ENCODE measurements around the gene QRICH1. TPM values are rescaled to one million over a fixed set of nuclear protein-coding genes. Genes with fewer than 3 reads are reported as not detected.
"Not testable (repeated sequence)": the region's sequence is repeated elsewhere in the genome, so short reads cannot be mapped to it uniquely, and the experiment has no call there.

Gene QRICH1
- polyA plus RNA-seq, 3 donors, result 9.3 to 150 (median 16.1) TPM

DNA sequence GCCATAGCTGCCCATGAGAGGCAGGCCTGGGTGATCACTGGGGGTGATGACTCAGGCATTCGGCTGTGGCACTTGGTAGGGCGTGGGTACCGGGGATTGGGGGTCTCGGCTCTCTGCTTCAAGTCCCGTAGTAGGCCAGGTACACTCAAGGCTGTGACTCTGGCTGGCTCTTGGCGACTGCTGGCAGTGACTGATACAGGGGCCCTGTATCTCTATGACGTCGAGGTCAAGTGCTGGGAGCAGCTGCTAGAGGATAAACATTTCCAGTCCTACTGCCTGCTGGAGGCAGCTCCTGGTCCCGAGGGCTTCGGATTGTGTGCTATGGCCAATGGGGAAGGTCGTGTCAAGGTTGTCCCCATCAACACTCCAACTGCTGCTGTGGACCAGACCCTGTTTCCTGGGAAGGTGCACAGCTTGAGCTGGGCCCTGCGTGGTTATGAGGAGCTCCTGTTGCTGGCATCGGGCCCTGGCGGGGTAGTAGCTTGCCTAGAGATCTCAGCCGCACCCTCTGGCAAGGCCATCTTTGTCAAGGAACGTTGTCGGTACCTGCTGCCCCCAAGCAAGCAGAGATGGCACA, 81.3 kb downstream of the QRICH1 start:
- intact Hi-C loops (cut with micrococcal nuclease), result no loop called here

GRCh38 chr3:49009396-49009795, 84.5 kb downstream of the QRICH1 start:
- H3K9ac ChIP-seq (ENCODE audit: insufficient read depth, low read length, poor library complexity, severe bottlenecking), result no peak overlapping the region
- H3K27me3 ChIP-seq (ENCODE audit: control insufficient read depth in 2 of 2, insufficient read depth in 2 of 2, low read length in 2 of 2), result no peaks in the 10 kb centered on the region
- H3K4me3 ChIP-seq (replicated peaks in 1 of 3; ENCODE audit: low read depth in 2 of 3, low read length in 3 of 3), result no peak overlapping the region
- Mint-ChIP-seq H3K9me3 (no peaks in the 10 kb centered on the region), H3K4me1 (peaks cover 23% of the 10 kb centered on the region), H3K27me3 (ENCODE audit: low read depth in 3 of 3) (peaks cover 0 to 1% (median 0%) of the 10 kb centered on the region in 3 donors), H3K4me3 (no peak overlapping the region), H3K36me3 (peaks cover 11 to 39% of the 10 kb centered on the region in 2 donors), H3K27ac (no peak overlapping the region)
- H3K4me2 ChIP-seq (replicated peaks; ENCODE audit: extremely low read depth, low read length, poor library complexity, severe bottlenecking), result no peak overlapping the region
- H3K9me3 ChIP-seq (replicated peaks in 1 of 2; ENCODE audit: control insufficient read depth in 1 of 2, insufficient read depth in 1 of 2, low read length in 2 of 2), result no peaks in the 10 kb centered on the region
- intact Hi-C loops (cut with micrococcal nuclease), result no loop called here
- 50% methylated on average over 1 of the region's 3 CpGs for WGBS (ENCODE audit: insufficient coverage)
- H3K79me2 ChIP-seq (ENCODE audit: insufficient read depth, low read length), result peaks cover 44% of the 10 kb centered on the region
- no peak overlapping the region for H3K27ac ChIP-seq (ENCODE audit: low read depth in 1 of 2, low read length in 2 of 2)
- peaks cover 23 to 32% of the 10 kb centered on the region in 2 donors for H3K36me3 ChIP-seq (replicated peaks in 1 of 2; ENCODE audit: control insufficient read depth in 1 of 2, insufficient read depth in 2 of 2, low read length in 2 of 2)
- peaks cover 20 to 34% of the 10 kb centered on the region in 2 donors for H3K4me1 ChIP-seq (ENCODE audit: control insufficient read depth in 1 of 2, insufficient read depth in 2 of 2, low read length in 2 of 2)
- no peak for DNase-seq
- no peak for TF ChIP-seq CTCF (IDR thresholded peaks at IDR 0.05)
- no peak overlapping the region for H2AFZ ChIP-seq (ENCODE audit: insufficient read depth, low read depth, low read length, poor library complexity, severe bottlenecking)
- H4K20me1 ChIP-seq (ENCODE audit: insufficient read depth, low read length), result peaks cover 40% of the 10 kb centered on the region

More for the DNA sequence above, 81.3 kb downstream of the QRICH1 start:
- TF ChIP-seq CTCF (IDR thresholded peaks at IDR 0.05), result no peak
- H4K20me1 ChIP-seq (ENCODE audit: insufficient read depth, low read length), result peaks cover 52% of the 10 kb centered on the region
- H3K36me3 Mint-ChIP-seq, result peaks cover 28 to 59% of the 10 kb centered on the region in 2 donors
- peaks cover 0 to 1% (median 0%) of the 10 kb centered on the region in 3 donors for H3K27me3 Mint-ChIP-seq (ENCODE audit: low read depth in 3 of 3)
- peaks cover 41 to 55% of the 10 kb centered on the region in 2 donors for H3K36me3 ChIP-seq (replicated peaks in 1 of 2; ENCODE audit: control insufficient read depth in 1 of 2, insufficient read depth in 2 of 2, low read length in 2 of 2)
- no peak overlapping the region for H3K4me2 ChIP-seq (replicated peaks; ENCODE audit: extremely low read depth, low read length, poor library complexity, severe bottlenecking)
- no peak overlapping the region for H3K4me3 ChIP-seq (replicated peaks in 1 of 3; ENCODE audit: low read depth in 2 of 3, low read length in 3 of 3)
- no peak for DNase-seq
- H3K27me3 ChIP-seq (ENCODE audit: control insufficient read depth in 2 of 2, insufficient read depth in 2 of 2, low read length in 2 of 2), result no peaks in the 10 kb centered on the region
- peaks cover 14 to 23% of the 10 kb centered on the region in 2 donors for H3K4me1 ChIP-seq (ENCODE audit: control insufficient read depth in 1 of 2, insufficient read depth in 2 of 2, low read length in 2 of 2)
- no peak overlapping the region for H3K9ac ChIP-seq (ENCODE audit: insufficient read depth, low read length, poor library complexity, severe bottlenecking)
- H3K4me1 Mint-ChIP-seq, result peaks cover 18% of the 10 kb centered on the region
- H3K4me3 Mint-ChIP-seq, result no peak overlapping the region
- H3K27ac Mint-ChIP-seq, result peak overlapping the region in 1 of 7 donors; percentile 16
- 98% methylated on average over 14 of the region's 17 CpGs for WGBS (ENCODE audit: insufficient coverage)
- no peaks in the 10 kb centered on the region for H3K9me3 Mint-ChIP-seq
- no peak overlapping the region for H2AFZ ChIP-seq (ENCODE audit: insufficient read depth, low read depth, low read length, poor library complexity, severe bottlenecking)
- H3K27ac ChIP-seq (ENCODE audit: low read depth in 1 of 2, low read length in 2 of 2), result no peak overlapping the region
- H3K9me3 ChIP-seq (replicated peaks in 1 of 2; ENCODE audit: control insufficient read depth in 1 of 2, insufficient read depth in 1 of 2, low read length in 2 of 2), result no peaks in the 10 kb centered on the region
- H3K79me2 ChIP-seq (ENCODE audit: insufficient read depth, low read length), result peaks cover 44% of the 10 kb centered on the region

- H3K9ac ChIP-seq (ENCODE audit: insufficient read depth, low read length, poor library complexity, severe bottlenecking); H3K27me3 ChIP-seq (ENCODE audit: control insufficient read depth in 2 of 2, insufficient read depth in 2 of 2, low read length in 2 of 2); DNase-seq; H3K9me3 ChIP-seq (replicated peaks in 1 of 2; ENCODE audit: control insufficient read depth in 1 of 2, insufficient read depth in 1 of 2, low read length in 2 of 2); H3K9me3 Mint-ChIP-seq; H3K27me3 Mint-ChIP-seq (ENCODE audit: low read depth in 3 of 3); H2AFZ ChIP-seq (ENCODE audit: insufficient read depth, low read depth, low read length, poor library complexity, severe bottlenecking): not testable (repeated sequence)
- intact Hi-C loops (cut with micrococcal nuclease), result loop anchor here in 1 of 2 donors (1.0 kb wide), 1 partner anchor 12 kb away; no protein-coding TSS in a partner anchor
- Mint-ChIP-seq H3K36me3 (peaks cover 9 to 35% of the 10 kb centered on the region in 2 donors), H3K4me1 (peaks cover 23% of the 10 kb centered on the region), H3K27ac (peak overlapping the region; percentile 81 to 99 (median 94)), H3K4me3 (peak overlapping the region; percentile 95 to 98)
- 71% methylated on average over 1 of the region's 5 CpGs for WGBS (ENCODE audit: insufficient coverage)
- H3K4me2 ChIP-seq (replicated peaks; ENCODE audit: extremely low read depth, low read length, poor library complexity, severe bottlenecking), result peak overlapping the region; percentile 93
- H3K36me3 ChIP-seq (replicated peaks in 1 of 2; ENCODE audit: control insufficient read depth in 1 of 2, insufficient read depth in 2 of 2, low read length in 2 of 2), result peaks cover 19 to 24% of the 10 kb centered on the region in 2 donors
- peak overlapping the region in 1 of 2 donors; percentile 48 for H3K27ac ChIP-seq (ENCODE audit: low read depth in 1 of 2, low read length in 2 of 2)
- H3K79me2 ChIP-seq (ENCODE audit: insufficient read depth, low read length), result peaks cover 44% of the 10 kb centered on the region
- H3K4me1 ChIP-seq (ENCODE audit: control insufficient read depth in 1 of 2, insufficient read depth in 2 of 2, low read length in 2 of 2), result peaks cover 20 to 34% of the 10 kb centered on the region in 2 donors
- H3K4me3 ChIP-seq (replicated peaks in 1 of 3; ENCODE audit: low read depth in 2 of 3, low read length in 3 of 3), result peak overlapping the region in 1 of 3 experiments; percentile 93
- peaks cover 32% of the 10 kb centered on the region for H4K20me1 ChIP-seq (ENCODE audit: insufficient read depth, low read length)
Observed at GRCh38 chr3:49008627-49009026, 85.2 kb downstream of the QRICH1 start.

Measured in CD14-positive monocyte (primary cell).